DND-41 (cell line): ENCODE results near the gene TRIM31.

ENCODE experiments used
- ATAC-seq: fragments of 200-7000 bp; cut with Tn5 transposase; 3 replicates; pipeline ENCODE4 v1.9.1; 2021; ENCODE audit warnings: low read depth; ENCODE audit not compliant: insufficient read depth
- DNase-seq: peaks from one replicate; pipeline ENCODE4 v3.0.0-alpha.2; 2020
- H2AFZ ChIP-seq: 2 replicates; pipeline ENCODE4 v1.6.0; 2012; ENCODE audit warnings: low read depth, low read length
- H3K27ac ChIP-seq: 2 replicates; pipeline ENCODE4 v1.5.1; 2012; ENCODE audit warnings: low read length, inconsistent platforms
- H3K27me3 ChIP-seq: fragments of 200-600 bp; sonication (generic); 2 replicates; pipeline ENCODE4 v1.6.0; 2012; ENCODE audit warnings: low read length, mild to moderate bottlenecking, inconsistent platforms; ENCODE audit not compliant: insufficient read depth, poor library complexity
- H3K36me3 ChIP-seq: 2 replicates; pipeline ENCODE4 v1.5.1; 2012; ENCODE audit warnings: low read length, inconsistent platforms; ENCODE audit not compliant: insufficient read depth
- H3K4me1 ChIP-seq: 2 replicates; pipeline ENCODE4 v1.5.1; 2012; ENCODE audit warnings: mild to moderate bottlenecking, low read length; ENCODE audit not compliant: insufficient read depth
- H3K4me2 ChIP-seq: 2 replicates; pipeline ENCODE4 v1.6.0; 2012; ENCODE audit warnings: mild to moderate bottlenecking, moderate library complexity, low read length, inconsistent platforms; ENCODE audit not compliant: insufficient read depth
- H3K4me3 ChIP-seq, 2 experiments: fragments of 200-600 bp in 1 of 2; shearing (Covaris generic) in 1 of 2; 2 replicates each; pipeline ENCODE4 v1.5.1; 2012 to 2016; ENCODE audit warnings: inconsistent platforms in 2 of 2, low read length in 2 of 2, mild to moderate bottlenecking in 2 of 2, low read depth in 1 of 2, moderate library complexity in 1 of 2
- H3K79me2 ChIP-seq: 2 replicates; pipeline ENCODE4 v1.6.0; 2012; ENCODE audit warnings: low read length, inconsistent platforms; ENCODE audit not compliant: insufficient read depth
- H3K9ac ChIP-seq: 2 replicates; pipeline ENCODE4 v1.6.0; 2012; ENCODE audit warnings: low read depth, mild to moderate bottlenecking, inconsistent platforms, low read length, moderate library complexity
- H3K9me3 ChIP-seq: 2 replicates; pipeline ENCODE4 v1.5.1; 2012; ENCODE audit warnings: low read length, moderate library complexity, mild to moderate bottlenecking, inconsistent platforms; ENCODE audit not compliant: insufficient read depth, severe bottlenecking
- H4K20me1 ChIP-seq: 2 replicates; pipeline ENCODE4 v1.6.0; 2012; ENCODE audit warnings: low read length; ENCODE audit not compliant: insufficient read depth
- EZH2 ChIP-seq: IDR thresholded peaks from 3 replicates; pipeline ENCODE4 v1.6.1; 2012; ENCODE audit warnings: borderline replicate concordance, low read depth, mild to moderate bottlenecking, moderate library complexity, low read length, inconsistent platforms; ENCODE audit not compliant: severe bottlenecking
- TF ChIP-seq, protein P1 (sequence below): IDR thresholded peaks from 2 replicates; pipeline ENCODE4 v1.5.1; 2012; ENCODE audit warnings: borderline replicate concordance, low read length, moderate library complexity, mild to moderate bottlenecking; ENCODE audit not compliant: poor library complexity, severe bottlenecking; ENCODE audit errors: extremely low read depth

TRIM31 gene

DNA sequence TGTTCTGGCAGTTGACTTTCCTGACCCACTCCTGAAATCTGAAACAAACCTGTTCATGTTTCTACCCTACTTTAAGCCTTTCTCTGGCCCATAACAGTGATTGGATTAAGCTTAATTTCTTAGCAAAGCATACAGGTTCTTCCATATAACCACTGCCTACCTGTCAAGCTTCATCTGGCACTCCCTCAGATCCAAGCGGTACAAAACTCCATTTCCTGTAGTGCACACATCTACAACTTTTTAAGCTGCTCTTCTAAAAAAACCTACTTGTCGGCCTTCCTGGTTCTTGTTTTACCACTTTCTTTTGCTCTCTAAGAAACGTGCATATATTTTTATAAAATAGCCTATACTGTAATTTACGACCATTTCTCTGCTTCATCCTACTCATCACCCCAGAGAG lies 46.8 kb downstream of the TRIM31 start:
- H3K36me3 ChIP-seq: peaks cover 39% of the 10 kb centered on the region
- H3K9ac ChIP-seq: peak overlapping the region; percentile 61
- no peak for DNase-seq
- peak overlapping the region; percentile 92 for H3K27ac ChIP-seq
- H3K27me3 ChIP-seq: no peaks in the 10 kb centered on the region
- no peak for ATAC-seq
- no peak for TF ChIP-seq EZH2
- TF ChIP-seq, protein P1, sequence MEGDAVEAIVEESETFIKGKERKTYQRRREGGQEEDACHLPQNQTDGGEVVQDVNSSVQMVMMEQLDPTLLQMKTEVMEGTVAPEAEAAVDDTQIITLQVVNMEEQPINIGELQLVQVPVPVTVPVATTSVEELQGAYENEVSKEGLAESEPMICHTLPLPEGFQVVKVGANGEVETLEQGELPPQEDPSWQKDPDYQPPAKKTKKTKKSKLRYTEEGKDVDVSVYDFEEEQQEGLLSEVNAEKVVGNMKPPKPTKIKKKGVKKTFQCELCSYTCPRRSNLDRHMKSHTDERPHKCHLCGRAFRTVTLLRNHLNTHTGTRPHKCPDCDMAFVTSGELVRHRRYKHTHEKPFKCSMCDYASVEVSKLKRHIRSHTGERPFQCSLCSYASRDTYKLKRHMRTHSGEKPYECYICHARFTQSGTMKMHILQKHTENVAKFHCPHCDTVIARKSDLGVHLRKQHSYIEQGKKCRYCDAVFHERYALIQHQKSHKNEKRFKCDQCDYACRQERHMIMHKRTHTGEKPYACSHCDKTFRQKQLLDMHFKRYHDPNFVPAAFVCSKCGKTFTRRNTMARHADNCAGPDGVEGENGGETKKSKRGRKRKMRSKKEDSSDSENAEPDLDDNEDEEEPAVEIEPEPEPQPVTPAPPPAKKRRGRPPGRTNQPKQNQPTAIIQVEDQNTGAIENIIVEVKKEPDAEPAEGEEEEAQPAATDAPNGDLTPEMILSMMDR: no peak
- H3K4me1 ChIP-seq: peaks cover 56% of the 10 kb centered on the region
- peak overlapping the region; percentile 34 to 86; a peak in 3 of 4 replicates for H3K4me3 ChIP-seq
- H3K4me2 ChIP-seq: peak overlapping the region; percentile 70
- H3K79me2 ChIP-seq: peaks cover 45% of the 10 kb centered on the region
- peak overlapping the region; percentile 79 for H2AFZ ChIP-seq
- no peaks in the 10 kb centered on the region for H4K20me1 ChIP-seq
- H3K9me3 ChIP-seq: no peaks in the 10 kb centered on the region

DNA sequence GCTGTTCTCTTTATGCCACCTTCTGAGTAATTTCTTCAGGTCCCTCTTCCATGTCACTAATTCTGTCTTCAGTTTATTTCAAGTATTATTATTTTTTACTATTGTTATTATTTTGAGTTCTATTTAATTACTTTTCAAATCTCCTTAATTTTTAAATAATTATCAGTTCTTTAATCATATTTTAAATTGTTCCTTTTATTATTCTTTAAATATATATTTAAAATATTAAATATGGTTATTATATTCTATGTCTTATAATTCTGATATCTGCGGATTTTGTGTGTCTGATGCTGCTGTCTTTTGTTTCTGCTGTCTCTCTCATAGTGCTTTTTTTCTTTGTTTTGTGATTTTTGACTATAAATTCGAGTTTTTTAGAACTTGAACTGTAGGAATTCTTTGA lies 49.6 kb downstream of the TRIM31 start:
- no peak overlapping the region for H3K27ac ChIP-seq
- no peak overlapping the region for H3K9ac ChIP-seq
- peak overlapping the region; percentile 87 for H3K4me2 ChIP-seq
- peaks cover 65% of the 10 kb centered on the region for H3K4me1 ChIP-seq
- DNase-seq: no peak
- no peaks in the 10 kb centered on the region for H3K9me3 ChIP-seq
- H4K20me1 ChIP-seq: no peaks in the 10 kb centered on the region
- H3K4me3 ChIP-seq: peak overlapping the region in 1 of 2 experiments; percentile 8; a peak in 1 of 4 replicates
- peaks cover 20% of the 10 kb centered on the region for H3K36me3 ChIP-seq
- no peaks in the 10 kb centered on the region for H3K27me3 ChIP-seq
- H3K79me2 ChIP-seq: peaks cover 54% of the 10 kb centered on the region
- no peak overlapping the region for H2AFZ ChIP-seq
- no peak for ATAC-seq
- no peak for TF ChIP-seq EZH2
- TF ChIP-seq, protein P1: no peak

DNA sequence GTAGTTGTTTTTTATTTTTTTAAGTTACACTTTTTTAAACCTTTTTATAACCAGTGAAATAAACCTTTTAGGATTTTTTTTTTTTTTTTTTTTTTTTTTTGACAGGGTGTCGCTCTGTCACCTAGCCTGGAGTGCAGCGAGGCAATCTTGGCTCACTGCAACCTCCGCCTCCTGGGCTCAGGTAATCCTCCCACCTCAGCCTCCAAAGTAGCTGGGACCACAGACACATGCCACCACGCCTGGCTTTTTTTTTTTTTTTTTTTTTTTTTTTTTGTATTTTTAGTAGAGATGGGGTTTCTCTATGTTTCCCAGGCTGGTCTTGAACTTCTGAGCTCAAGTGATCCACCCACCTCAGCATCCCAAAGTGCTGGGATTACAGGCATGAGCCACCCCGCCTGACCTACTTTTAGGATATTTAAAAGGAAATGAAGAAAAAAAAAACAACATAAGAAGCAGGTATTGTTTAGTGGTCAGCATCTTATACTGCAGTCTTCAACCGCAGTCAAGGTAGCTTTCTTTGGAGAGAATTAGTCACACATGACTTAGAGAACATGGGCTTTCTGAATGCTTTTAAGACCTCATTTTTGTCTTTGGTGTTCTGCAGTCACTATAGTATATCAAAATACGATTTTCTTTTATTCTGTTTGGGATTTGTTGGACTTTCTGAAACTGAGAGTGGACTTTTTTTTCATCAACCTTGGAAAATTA lies 50.3 kb downstream of the TRIM31 start:
- H3K36me3 ChIP-seq: peaks cover 19% of the 10 kb centered on the region
- peak overlapping the region; percentile 87 for H3K4me2 ChIP-seq
- H3K27me3 ChIP-seq: no peaks in the 10 kb centered on the region
- no peaks in the 10 kb centered on the region for H4K20me1 ChIP-seq
- H2AFZ ChIP-seq: no peak overlapping the region
- peaks cover 47% of the 10 kb centered on the region for H3K79me2 ChIP-seq
- H3K4me1 ChIP-seq: peaks cover 58% of the 10 kb centered on the region
- H3K4me3 ChIP-seq: peak overlapping the region; percentile 71 to 83; a peak in 3 of 4 replicates
- no peaks in the 10 kb centered on the region for H3K9me3 ChIP-seq
- DNase-seq: no peak
- no peak for ATAC-seq
- TF ChIP-seq, protein P1: no peak
- no peak for TF ChIP-seq EZH2
- peak overlapping the region; percentile 73 for H3K9ac ChIP-seq
- peak overlapping the region; percentile 86; the same call in 1 of the 2 replicates for H3K27ac ChIP-seq
